ENCODE measurements around the gene CSTPP1.
A peak's percentile ranks its signal among the peaks of the same experiment; 100 is the strongest.
"Not testable (repeated sequence)": the region's sequence is repeated elsewhere in the genome, so short reads cannot be mapped to it uniquely, and the experiment has no call there.

CSTPP1 gene

DNA sequence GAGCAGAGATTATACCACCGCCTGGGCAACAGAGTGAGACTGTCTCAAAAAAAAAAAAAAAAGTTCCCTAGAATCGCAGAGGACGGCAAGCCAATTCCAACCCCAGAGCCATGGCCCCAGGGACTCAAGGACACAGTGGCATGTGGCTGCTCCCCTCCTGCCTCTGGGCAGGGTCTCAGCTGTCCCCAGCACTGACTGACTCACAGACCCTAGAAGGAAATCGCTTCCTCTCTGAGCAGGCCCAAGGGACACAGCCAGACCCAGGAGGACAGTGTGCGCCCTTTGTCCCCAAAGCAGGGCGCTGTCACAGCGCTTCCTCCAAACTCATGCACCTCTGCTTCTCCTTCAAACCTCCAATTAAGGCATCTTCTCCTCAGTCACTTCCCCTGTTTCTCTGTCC lies 247.4 kb downstream of the CSTPP1 start:
- no peak for DNase-seq

DNA sequence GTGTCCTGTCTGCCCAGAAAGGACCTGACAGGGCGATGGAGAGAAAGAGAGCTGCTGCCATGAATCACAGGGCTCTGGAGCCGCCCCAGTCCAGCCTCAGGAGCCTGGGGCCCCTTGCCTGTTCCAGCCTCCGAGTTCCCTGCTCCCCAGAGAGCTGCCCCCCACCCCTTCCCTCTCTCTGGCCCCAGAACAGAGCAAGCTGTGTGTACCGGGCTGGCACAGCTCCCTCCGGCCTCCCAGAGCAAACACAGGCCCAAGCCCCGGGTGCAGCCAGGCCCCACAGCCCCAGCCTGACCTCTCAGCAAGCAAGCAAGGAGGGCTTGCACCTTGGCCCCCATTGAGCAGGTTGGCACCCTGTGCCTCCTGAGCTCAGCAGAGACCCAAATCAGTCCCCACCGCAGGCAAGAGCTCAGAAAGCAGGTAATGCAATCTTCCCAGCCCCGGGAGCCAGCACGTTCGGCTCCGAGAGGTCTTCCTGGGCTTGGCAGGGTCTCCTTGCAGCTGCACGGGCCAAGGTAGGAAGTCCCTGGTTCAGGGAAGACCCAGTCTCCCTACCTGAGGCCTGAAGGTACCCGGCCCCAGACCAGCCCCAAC lies 248.2 kb downstream of the CSTPP1 start:
- DNase-seq = no peak

DNA sequence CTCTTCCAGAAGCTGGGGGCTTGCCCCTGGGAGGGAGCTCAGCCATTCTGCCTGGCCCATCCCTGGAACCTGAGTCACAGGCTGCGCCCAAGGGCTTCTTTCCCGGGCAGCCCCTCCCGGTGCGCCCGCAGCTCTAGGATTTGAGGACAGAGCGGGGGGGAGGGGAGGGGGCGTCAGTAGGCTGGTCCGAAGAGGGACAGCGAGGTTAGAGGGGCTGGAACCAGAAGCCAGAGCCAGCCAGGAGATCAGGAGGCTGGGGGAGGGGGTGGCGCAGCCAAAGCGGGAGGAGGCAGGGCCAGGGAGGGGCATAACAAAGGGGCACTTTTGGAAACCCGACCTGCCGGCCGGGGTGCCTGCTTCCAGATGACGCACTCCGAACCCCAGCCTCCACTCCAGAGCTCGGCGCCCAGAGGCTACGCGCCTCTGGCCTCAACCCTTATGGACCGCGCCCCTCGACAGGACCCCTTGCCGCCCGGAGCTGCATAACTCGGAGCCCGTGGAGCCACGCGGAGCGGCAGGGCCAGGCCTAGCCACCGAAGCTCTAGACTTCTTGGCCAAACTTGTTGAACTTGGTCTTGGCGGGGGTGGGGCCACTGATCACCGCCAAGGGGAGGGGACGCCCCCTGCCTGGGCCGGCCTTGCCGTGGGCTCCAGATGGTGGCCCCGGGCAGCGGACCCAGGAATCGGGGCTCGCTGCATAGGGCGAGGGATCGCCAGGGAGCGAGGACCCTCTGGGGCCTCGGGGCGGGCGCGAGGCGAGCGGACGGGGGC lies 248.9 kb downstream of the CSTPP1 start:
- peak; percentile 66 for DNase-seq

DNA sequence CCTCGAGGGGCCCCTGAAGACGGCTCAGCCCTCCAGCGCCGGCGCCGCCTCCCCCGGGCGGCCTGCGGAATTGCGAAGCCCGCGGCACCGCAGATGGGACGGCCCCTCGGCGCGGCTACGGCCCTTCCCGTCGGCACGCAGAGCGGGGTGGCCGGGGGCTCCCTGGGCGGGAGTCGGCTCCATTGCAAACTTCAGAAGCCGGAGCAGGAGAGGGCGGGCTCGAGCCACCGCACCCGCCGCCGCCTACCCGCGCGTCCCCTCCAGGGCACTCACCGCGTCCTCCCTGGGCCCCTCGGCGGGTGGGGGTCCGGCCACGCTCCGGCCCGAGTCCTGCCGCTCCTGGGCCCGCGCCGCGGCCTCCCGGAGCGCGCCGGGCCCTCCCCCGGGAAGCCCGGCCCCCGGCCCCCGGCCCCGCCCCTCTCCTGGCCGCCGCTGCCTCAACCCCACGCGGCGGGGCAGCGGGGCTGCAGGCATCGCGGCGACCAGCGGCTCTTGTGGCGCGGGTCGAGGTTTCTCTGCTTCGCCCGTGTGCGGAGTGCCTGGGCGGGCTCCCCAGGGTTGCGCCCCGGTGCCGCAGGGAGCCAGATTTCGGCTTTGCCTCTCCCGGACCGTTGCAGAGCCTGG lies 249.6 kb downstream of the CSTPP1 start, which contains the start of gene PACSIN3:
PACSIN3 (minus strand) TSS at position 359 of the 624 bp plus-strand sequence. CDS start 3,707 bp downstream, outside the sequence.
- DNase-seq = peak; percentile 51

DNA sequence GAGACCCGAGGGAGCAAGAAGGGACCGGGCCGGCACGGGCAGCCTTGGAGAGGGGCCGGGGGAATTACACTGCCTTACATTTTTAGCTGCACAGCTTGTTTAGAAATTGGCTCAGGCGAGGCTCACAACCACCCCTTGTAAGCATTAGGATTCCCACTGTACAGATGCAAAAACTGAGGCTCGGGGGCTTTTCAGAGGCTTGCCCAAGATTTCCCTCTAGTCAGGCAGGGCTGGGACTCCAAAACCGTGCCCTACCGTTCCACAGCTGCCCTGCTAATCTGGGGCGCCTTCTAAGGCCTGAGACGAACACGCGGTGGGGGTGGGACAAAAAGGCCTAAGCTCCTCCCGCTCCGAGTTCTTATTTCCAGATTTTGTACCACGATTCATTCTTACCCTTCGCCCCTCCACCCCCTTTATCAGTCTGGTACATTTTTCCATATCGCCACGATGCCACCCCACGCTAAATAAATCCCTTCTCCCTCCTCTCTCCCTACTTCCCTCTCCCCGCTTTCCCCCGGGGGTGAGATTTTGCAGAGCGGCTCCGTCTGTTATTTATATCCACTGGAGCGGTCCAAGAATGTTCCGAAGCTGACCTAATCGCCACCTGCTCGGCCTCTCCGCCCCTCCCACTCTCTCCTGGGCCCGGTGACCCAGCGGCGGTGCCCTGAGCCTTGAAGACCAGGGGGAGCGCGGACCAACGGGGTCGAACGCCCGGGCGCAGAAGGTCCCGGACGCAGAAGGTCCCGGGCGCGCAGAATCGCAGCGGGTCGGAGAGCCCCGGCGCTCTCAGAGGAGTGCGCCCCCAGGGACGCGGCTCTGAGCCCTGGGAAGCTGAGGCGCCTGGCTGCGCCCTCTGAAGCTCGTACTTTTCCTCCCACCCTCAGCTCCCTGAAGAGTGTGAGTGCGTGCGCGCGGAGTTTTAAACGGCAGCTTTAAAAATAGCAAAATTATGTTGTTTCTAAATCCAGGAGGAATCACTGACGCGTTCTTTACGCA lies 250.4 kb downstream of the CSTPP1 start:
- DNase-seq = peak; percentile 64

DNA sequence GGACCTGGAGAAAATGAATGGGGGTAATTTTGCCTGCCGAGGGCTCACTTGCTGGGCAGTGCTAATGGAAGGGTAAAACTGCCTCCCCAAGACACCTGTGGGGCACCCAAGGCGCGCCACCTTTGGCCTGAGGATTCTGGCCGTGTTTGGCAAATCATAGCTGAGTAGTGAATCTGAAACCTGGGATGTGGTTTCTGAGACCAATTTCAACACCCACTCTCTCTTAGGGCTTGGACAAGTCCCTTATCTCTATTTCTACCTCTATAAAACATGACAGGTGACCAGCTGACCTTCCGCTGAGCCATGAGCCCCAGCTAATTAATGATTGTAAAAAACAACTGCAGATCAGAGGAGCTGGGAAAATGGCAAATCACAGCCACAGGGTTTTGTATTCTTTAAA lies 251.2 kb downstream of the CSTPP1 start:
- DNase-seq = no peak

DNA sequence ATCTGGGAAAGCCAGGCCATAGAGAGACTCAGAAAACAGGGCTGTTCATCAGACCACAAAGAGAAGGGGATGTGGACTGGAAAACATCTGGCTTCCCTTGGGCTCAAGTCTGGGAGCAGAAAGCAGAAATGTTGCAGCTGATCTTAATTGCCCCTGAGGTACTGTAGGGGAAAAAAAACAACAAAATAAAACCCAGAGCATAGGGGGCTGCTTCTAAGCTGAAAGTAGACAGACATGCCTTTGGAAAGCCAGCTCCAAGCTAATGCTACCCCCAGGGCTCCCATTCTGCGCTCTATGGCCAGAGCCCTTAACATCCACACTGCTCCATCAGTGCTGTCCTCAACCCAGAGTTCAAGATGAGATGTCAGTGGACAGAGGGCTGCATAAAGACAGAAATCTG lies 251.7 kb downstream of the CSTPP1 start:
- peak; percentile 25 for DNase-seq

DNA sequence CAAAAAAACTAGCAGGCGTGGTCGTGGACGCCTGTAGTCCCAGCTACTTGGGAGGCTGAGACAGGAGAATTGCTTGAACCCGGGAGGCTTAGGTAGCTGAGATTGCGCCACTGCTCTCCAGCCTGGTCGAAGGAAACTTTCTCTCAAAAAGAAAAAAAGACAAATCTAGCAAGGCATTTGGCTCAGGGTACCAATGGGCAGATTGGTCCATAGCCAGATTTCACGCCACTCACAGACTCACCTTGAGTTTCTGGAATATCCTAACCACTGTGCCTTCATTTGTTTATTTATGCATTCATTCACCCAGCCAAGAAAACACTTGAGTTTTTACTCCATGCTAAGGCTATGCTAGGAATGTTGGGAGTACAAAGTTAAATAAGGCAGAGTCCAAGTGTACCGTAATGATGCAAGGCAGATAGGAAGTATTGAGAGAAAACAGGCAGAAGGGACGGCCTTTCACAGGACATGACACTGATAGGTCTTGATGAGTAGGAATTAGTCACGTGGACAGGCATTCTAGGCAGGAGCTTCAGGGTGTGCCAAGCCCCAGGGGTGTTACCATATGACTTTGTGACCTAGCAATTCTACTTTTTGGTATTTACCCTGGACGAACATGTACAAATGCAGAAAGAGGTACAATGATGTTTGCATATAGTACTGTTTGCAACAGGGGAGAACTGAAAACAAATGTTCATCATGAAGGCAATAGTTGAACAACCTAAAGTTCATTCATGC lies 252.7 kb downstream of the CSTPP1 start:
- peak; percentile 91 for DNase-seq

DNA sequence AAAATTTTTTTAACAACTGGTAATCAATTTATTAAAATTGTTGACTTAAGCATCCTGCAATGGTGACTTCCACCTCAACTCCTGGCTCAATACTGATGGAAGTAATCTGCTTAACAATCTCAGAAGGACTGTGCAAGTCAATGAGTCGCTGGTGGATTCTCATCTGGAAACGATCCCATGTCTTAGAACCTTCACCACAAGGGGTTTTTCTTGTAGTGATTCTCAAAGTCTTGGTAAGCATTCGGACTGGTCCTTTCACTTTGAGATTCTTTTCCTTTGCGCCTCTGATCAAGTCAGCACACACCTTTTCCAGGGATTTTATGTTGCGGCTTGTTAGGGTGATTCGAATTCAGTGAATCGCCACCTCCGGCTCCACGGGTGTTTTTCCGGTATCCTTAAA lies 254.6 kb downstream of the CSTPP1 start:
- not testable (repeated sequence) for DNase-seq

DNA sequence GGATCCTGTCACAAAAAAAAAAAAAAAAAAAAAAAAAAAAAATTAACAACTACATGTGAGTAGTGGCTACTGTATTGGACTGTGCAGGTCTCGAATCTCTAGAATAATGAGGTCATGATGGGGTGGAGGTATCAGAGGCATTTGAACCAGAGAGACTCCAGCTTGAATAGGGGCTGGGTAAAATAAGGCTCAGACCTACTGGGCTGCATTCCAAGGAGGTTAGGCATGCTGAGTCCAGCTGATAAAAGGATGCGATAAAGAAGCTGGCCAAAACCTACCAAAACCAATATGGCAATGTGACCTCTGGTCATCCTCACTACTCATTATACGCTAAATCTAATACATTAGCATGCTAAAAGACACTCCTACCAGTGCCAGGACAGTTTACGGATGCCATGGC lies 255.6 kb downstream of the CSTPP1 start:
- no peak for DNase-seq

DNA sequence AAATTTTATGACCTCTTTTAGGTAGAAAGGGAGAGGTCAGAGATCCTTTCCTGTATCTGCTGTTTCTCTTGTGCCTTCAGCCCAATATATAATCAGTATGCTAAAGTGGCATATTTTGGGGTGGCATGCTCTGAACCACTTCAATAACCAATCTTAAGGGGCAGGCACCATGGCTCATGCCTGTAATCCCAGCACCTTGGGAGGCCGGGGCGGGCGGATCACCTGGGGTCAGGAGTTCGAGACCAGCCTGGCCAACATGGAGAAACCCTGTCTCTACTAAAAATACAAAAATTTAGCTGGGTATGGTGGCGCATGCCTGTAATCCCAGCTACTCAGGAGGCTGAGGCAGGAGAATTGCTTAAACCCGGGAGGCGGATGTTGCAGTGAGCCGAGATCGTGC lies 261.6 kb downstream of the CSTPP1 start:
- not testable (repeated sequence) for DNase-seq

DNA sequence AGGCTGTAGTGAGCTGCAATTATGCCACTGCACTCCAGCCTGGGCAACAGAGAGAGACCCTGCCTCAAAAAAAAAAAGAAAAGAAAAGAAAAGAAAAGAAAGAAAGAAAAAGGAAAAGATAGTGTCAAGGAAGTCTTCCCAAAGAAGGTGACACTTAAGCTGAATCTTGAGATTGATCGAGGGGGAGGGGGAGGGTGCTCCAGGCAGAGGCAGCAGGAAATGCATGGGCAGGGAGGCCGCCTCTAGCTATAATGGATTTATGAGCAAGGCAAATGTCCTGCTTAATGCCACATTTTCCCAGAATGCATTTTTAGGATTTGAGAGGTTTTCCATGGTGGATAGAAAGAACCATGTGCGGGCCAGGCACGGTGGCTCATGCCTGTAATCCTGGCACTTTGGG lies 264.5 kb downstream of the CSTPP1 start:
- DNase-seq = no peak

DNA sequence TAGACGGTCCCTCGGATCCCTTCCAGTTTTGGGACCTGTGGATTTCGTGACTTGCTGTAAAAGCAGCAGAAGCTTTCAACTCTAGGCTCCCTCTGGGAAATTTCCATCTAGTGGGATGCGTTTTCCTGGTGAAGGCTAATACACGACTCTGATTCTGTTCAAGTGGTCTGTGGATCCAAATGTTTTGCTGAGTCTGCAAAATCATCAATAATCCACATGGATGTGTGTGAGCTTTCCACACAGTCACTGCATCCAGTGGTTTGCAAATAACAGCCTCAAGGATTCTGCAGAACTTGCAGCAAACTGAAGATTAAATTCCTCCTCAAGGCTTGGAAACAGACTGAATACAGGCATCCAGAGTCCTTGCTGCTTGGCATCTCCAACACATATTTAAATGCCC lies 266.0 kb downstream of the CSTPP1 start:
- DNase-seq = no peak

DNA sequence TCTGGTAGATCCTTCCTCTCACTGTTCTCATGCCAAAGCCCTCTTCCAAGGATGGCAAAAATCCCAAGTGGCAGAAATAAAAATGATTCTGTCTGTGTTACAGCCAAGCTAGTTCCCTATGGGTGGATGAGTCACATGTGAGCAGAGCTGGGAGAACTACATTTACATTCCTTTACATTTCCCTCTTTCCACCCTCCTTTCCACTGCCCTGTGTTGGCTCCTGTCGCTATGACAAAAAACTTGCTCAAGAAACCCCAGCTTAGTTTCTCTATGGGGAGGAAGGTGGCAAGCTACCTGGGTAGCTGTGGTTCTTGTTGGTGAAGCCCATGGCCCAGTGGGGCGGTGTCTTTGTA lies 268.1 kb downstream of the CSTPP1 start:
- peak; percentile 92 for DNase-seq

DNA sequence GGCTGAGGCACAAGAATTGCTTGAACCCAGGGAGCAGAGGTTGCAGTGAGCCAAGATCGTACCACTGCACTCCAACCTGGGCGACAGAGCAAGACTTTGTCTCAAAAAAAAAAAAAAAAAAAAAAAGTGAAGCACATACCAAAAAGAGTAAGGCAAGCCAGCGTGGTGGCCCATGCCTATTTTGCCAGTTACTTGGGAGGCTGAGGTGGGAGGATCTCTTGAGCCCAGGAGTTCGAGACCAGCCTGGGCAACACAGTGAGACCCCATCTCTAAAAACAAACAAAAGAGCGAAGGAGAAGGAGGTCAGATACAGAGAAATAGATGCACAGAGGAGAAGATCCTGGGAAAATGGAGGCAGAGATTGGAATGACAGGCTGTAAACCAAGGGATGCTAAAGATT lies 270.0 kb downstream of the CSTPP1 start:
- DNase-seq = not testable (repeated sequence)

DNA sequence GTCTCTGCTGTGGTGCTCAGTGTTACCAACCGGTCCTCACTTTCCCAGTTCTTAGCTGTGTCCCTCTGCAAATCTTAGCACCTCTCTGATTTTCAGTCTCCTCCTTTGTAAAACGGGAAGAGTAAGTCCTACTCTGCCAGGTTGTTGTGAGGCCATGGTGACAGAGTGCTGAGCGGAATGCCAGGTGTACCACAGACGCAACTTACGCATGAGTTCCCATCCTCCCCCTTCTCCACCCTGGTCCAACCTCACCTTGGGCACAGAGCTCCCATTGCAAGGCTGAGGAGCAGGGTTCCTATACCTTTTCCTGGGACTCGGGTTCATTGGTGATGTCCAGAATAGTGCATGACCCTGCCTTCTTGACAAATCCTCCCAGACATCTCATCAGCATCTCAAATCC lies 270.9 kb downstream of the CSTPP1 start:
- no peak for DNase-seq

DNA sequence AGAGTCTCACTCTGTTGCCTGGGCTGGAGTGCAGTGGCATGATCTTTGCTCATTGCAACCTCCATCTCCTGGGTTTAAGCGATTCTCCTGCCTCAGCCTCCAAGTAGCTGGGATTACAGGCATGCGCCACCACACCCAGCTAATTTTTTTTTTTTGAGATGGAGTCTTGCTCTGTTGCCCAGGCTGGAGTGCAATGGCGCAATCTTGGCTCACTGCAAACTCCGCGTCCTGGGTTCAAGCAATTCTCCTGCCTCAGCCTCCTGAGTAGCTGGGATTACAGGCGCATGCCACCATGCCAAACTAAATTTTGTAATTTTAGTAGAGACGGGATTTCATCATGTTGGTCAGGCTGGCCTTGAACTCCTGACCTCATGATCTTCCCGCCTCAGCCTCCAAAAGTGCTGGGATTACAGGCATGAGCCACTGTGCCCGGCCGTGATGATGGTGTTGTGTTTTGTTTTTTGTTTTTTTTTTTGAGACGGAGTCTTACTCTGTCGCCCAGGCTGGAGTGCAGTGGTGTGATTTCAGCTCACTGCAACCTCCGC lies 271.5 kb downstream of the CSTPP1 start:
- not testable (repeated sequence) for DNase-seq

DNA sequence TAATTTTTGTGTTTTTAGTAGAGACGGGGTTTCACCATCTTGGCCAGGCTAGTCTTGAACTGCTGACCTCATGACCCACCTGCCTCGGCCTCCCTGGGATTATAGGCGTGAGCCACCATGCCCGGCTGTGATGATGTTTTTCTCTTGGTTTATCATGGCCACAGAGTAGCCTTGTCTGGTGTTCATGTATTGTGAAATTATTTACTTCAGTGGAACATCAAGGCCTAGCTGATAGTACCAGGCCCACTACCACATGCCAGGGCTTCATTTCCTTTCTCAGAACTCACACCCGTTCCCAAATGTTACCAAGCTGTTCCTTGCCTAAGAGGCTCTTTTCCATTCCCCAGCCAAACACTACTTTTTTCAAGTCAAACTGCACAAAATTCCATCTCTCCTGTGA lies 272.1 kb downstream of the CSTPP1 start:
- no peak for DNase-seq
